ENCODE data around the gene NMNAT2. TPM values are rescaled to one million over a fixed set of nuclear protein-coding genes. Genes with fewer than 3 reads are reported as not detected.

NMNAT2 gene
- polyA plus RNA-seq, 3 donors, result 0.22 to 0.43 TPM; not detected in 1

- peak overlapping the region; percentile 58 for H3K4me2 ChIP-seq (replicated peaks; ENCODE audit: extremely low read depth, low read length, poor library complexity, severe bottlenecking)
- peak overlapping the region; percentile 46 for H2AFZ ChIP-seq (ENCODE audit: insufficient read depth, low read depth, low read length, poor library complexity, severe bottlenecking)
- H3K4me1 ChIP-seq (ENCODE audit: control insufficient read depth in 1 of 2, insufficient read depth in 2 of 2, low read length in 2 of 2), result peaks cover 10 to 17% of the 10 kb centered on the region in 2 donors
- no peaks in the 10 kb centered on the region for H3K79me2 ChIP-seq (ENCODE audit: insufficient read depth, low read length)
- peaks cover 0 to 21% of the 10 kb centered on the region in 2 donors for H3K9me3 ChIP-seq (replicated peaks in 1 of 2; ENCODE audit: control insufficient read depth in 1 of 2, insufficient read depth in 1 of 2, low read length in 2 of 2)
- no peak overlapping the region for H3K27ac ChIP-seq (ENCODE audit: low read depth in 1 of 2, low read length in 2 of 2)
- DNase-seq, result peak; percentile 4 to 14 (median 9)
- Mint-ChIP-seq H3K27me3 (ENCODE audit: low read depth in 3 of 3) (peaks cover 61 to 72% (median 68%) of the 10 kb centered on the region in 3 donors), H3K4me1 (peaks cover 25% of the 10 kb centered on the region), H3K36me3 (peaks cover 10 to 19% of the 10 kb centered on the region in 2 donors), H3K9me3 (peaks cover 0 to 24% (median 18%) of the 10 kb centered on the region in 7 donors), H3K4me3 (peak overlapping the region; percentile 56 to 89), H3K27ac (peak overlapping the region in 1 of 7 donors; percentile 19)
- no peaks in the 10 kb centered on the region for H3K36me3 ChIP-seq (replicated peaks in 1 of 2; ENCODE audit: control insufficient read depth in 1 of 2, insufficient read depth in 2 of 2, low read length in 2 of 2)
- peaks cover 68 to 79% of the 10 kb centered on the region in 2 donors for H3K27me3 ChIP-seq (ENCODE audit: control insufficient read depth in 2 of 2, insufficient read depth in 2 of 2, low read length in 2 of 2)
- no peak for TF ChIP-seq CTCF (IDR thresholded peaks at IDR 0.05)
- H4K20me1 ChIP-seq (ENCODE audit: insufficient read depth, low read length), result no peaks in the 10 kb centered on the region
- no peak overlapping the region for H3K9ac ChIP-seq (ENCODE audit: insufficient read depth, low read length, poor library complexity, severe bottlenecking)
- H3K4me3 ChIP-seq (replicated peaks in 1 of 3; ENCODE audit: low read depth in 2 of 3, low read length in 3 of 3), result peak overlapping the region in 1 of 3 experiments; percentile 64
- intact Hi-C loops (cut with micrococcal nuclease), result no loop called here
- 4% methylated on average over 69 of the region's 69 CpGs for WGBS (ENCODE audit: insufficient coverage)
Observed at GRCh38 chr1:183416850-183417771, 1.1 kb downstream of the NMNAT2 start.

GRCh38 chr1:183414365-183414764 is 3.8 kb downstream of the NMNAT2 start:
- TF ChIP-seq CTCF (IDR thresholded peaks at IDR 0.05), result no peak
- no peak for DNase-seq
- Mint-ChIP-seq H3K27ac (no peak overlapping the region), H3K27me3 (ENCODE audit: low read depth in 3 of 3) (peaks cover 48 to 59% (median 51%) of the 10 kb centered on the region in 3 donors), H3K36me3 (peaks cover 10 to 19% of the 10 kb centered on the region in 2 donors), H3K4me3 (no peak overlapping the region), H3K9me3 (peaks cover 0 to 22% (median 18%) of the 10 kb centered on the region in 7 donors), H3K4me1 (peaks cover 25% of the 10 kb centered on the region)
- no peak overlapping the region for H3K27ac ChIP-seq (ENCODE audit: low read depth in 1 of 2, low read length in 2 of 2)
- no peak overlapping the region for H3K9ac ChIP-seq (ENCODE audit: insufficient read depth, low read length, poor library complexity, severe bottlenecking)
- H3K79me2 ChIP-seq (ENCODE audit: insufficient read depth, low read length), result no peaks in the 10 kb centered on the region
- peaks cover 0 to 21% of the 10 kb centered on the region in 2 donors for H3K9me3 ChIP-seq (replicated peaks in 1 of 2; ENCODE audit: control insufficient read depth in 1 of 2, insufficient read depth in 1 of 2, low read length in 2 of 2)
- intact Hi-C loops (cut with micrococcal nuclease), result no loop called here
- peaks cover 10 to 17% of the 10 kb centered on the region in 2 donors for H3K4me1 ChIP-seq (ENCODE audit: control insufficient read depth in 1 of 2, insufficient read depth in 2 of 2, low read length in 2 of 2)
- peaks cover 49 to 56% of the 10 kb centered on the region in 2 donors for H3K27me3 ChIP-seq (ENCODE audit: control insufficient read depth in 2 of 2, insufficient read depth in 2 of 2, low read length in 2 of 2)
- no peak overlapping the region for H2AFZ ChIP-seq (ENCODE audit: insufficient read depth, low read depth, low read length, poor library complexity, severe bottlenecking)
- no peak overlapping the region for H3K4me2 ChIP-seq (replicated peaks; ENCODE audit: extremely low read depth, low read length, poor library complexity, severe bottlenecking)
- no peaks in the 10 kb centered on the region for H4K20me1 ChIP-seq (ENCODE audit: insufficient read depth, low read length)
- H3K36me3 ChIP-seq (replicated peaks in 1 of 2; ENCODE audit: control insufficient read depth in 1 of 2, insufficient read depth in 2 of 2, low read length in 2 of 2), result no peaks in the 10 kb centered on the region
- H3K4me3 ChIP-seq (replicated peaks in 1 of 3; ENCODE audit: low read depth in 2 of 3, low read length in 3 of 3), result no peak overlapping the region

All from CD14-positive monocyte (primary cell).